Activated CD8-positive, alpha-beta T cell treated with anti-CD3 and anti-CD28 coated beads for 36 hours (primary cell): Measurements from ENCODE around the gene NKTR. TPM values are rescaled to one million over a fixed set of nuclear protein-coding genes. Genes with fewer than 3 reads are reported as not detected.

Experiments used
- ATAC-seq: fragments of 200-7000 bp; cut with Tn5 transposase; one replicate; pipeline ENCODE4 v1.10.0; 2021; ENCODE audit warnings: mild to moderate bottlenecking, moderate library complexity
- CTCF ChIA-PET: fragments of 350-600 bp; sonication (Branson Sonifier 250); formaldehyde crosslinking; loops from one replicate; lab custom pipeline; 2021; ENCODE audit warnings: antibody characterized with exemption; lab: Charles Lee
- POLR2A ChIA-PET: fragments of 350-600 bp; sonication (Branson Sonifier 250); formaldehyde crosslinking; loops from one replicate; lab custom pipeline; 2021; ENCODE audit warnings: antibody characterized with exemption; lab: Charles Lee
- DNase-seq: peaks from one replicate; pipeline ENCODE4 v3.0.0-alpha.2; 2020
- H3K27ac Mint-ChIP-seq: one replicate; pipeline ENCODE4 v1.8.0; 2021; ENCODE audit warnings: mild to moderate bottlenecking, mixed read lengths
- H3K27me3 Mint-ChIP-seq: one replicate; pipeline ENCODE4 v1.8.0; 2021; ENCODE audit warnings: mixed read lengths
- H3K36me3 Mint-ChIP-seq: one replicate; pipeline ENCODE4 v1.8.0; 2021; ENCODE audit warnings: low read depth, mixed read lengths
- H3K4me1 Mint-ChIP-seq: one replicate; pipeline ENCODE4 v1.8.0; 2021; ENCODE audit warnings: low read depth, mixed read lengths
- H3K4me3 Mint-ChIP-seq: one replicate; pipeline ENCODE4 v1.8.0; 2021; ENCODE audit warnings: mild to moderate bottlenecking, moderate library complexity, mixed read lengths
- H3K9me3 Mint-ChIP-seq: one replicate; pipeline ENCODE4 v1.8.0; 2021; ENCODE audit warnings: mixed read lengths
- CTCF ChIP-seq: fragments of 200-600 bp; IDR thresholded peaks from one replicate; pipeline ENCODE4 v1.8.0; 2022; ENCODE audit warnings: antibody characterized with exemption, mild to moderate bottlenecking
- intact Hi-C: fragments of 100-400 bp; cut with micrococcal nuclease; formaldehyde crosslinking; loops from one replicate; pipeline ENCODE4 v1.10.0; 2022
- total RNA-seq, 2 experiments: library from RNA; stranded (reverse); gene quantifications; one replicate each; pipeline ENCODE4 v1.2.3, GENCODE V29; 2021

The NKTR gene
- total RNA-seq, 2 experiments from 2014 or later: 63.4 to 65.9 TPM

DNA sequence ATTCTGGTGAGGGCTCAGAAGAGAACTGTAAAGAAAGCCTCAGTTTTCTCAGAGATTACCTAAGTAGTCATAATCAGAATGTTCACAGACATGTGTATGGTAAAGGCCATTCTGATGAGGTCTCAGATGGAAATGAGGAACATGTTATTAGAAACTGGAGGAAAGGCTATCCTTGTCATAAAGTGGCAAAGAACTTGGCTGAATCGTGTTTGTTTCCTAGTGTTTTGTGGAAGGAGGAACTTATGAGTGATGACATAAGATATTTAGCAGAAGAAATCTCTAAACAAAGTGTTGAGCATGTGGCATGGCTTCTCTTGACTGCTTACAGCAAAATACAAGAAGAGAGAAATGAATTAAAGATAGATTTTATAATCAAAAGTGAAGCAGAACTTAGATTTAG is 72.0 kb downstream of the NKTR start:
- no peaks in the 10 kb centered on the region for H3K4me1 Mint-ChIP-seq
- ATAC-seq (no peak), DNase-seq (no peak)
- H3K27ac Mint-ChIP-seq: no peak overlapping the region
- H3K36me3 Mint-ChIP-seq: no peaks in the 10 kb centered on the region
- peaks cover 2% of the 10 kb centered on the region for H3K27me3 Mint-ChIP-seq
- ChIA-PET CTCF (no interaction called here), POLR2A (no interaction called here)
- no peak for TF ChIP-seq CTCF
- intact Hi-C loops: no loop called here
- H3K9me3 Mint-ChIP-seq: peaks cover 4% of the 10 kb centered on the region
- no peak overlapping the region for H3K4me3 Mint-ChIP-seq

DNA sequence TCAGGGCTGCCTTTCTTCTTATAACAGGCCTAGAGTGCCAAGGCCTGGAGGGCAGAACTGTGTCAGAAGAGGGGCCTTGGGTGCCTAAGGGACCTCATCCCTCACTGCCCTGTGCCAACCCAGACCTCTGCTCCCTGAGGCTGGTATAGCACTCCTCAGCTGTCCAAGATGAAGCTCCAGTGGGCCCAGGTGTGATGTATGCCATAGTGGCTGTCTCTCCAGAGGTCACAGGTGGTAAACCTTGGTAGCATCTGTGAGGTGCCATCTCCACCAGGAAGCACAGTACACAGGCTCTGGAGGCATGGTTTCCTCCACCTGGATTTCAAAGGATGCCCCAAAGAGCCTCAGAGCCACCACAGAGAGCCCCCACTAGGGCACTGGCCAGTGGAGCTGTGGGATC is 72.6 kb downstream of the NKTR start:
- TF ChIP-seq CTCF: no peak
- Mint-ChIP-seq H3K4me3 (no peak overlapping the region), H3K9me3 (peaks cover 9% of the 10 kb centered on the region), H3K27me3 (peaks cover 2% of the 10 kb centered on the region), H3K4me1 (no peaks in the 10 kb centered on the region), H3K27ac (no peak overlapping the region), H3K36me3 (no peaks in the 10 kb centered on the region)
- no peak for ATAC-seq
- intact Hi-C loops: no loop called here
- POLR2A ChIA-PET: no interaction called here
- CTCF ChIA-PET: no interaction called here
- DNase-seq: peak; percentile 0

- POLR2A ChIA-PET: no interaction called here
- no peak for DNase-seq
- peaks cover 16% of the 10 kb centered on the region for H3K9me3 Mint-ChIP-seq
- CTCF ChIA-PET: no interaction called here
- peaks cover 3% of the 10 kb centered on the region for H3K27me3 Mint-ChIP-seq
- no peak overlapping the region for H3K4me3 Mint-ChIP-seq
- H3K4me1 Mint-ChIP-seq: no peaks in the 10 kb centered on the region
- H3K27ac Mint-ChIP-seq: no peak overlapping the region
- no peak for TF ChIP-seq CTCF
- intact Hi-C loops: no loop called here
- ATAC-seq: no peak
- no peaks in the 10 kb centered on the region for H3K36me3 Mint-ChIP-seq
Measured at GRCh38 chr3:42674146-42674545, 73.7 kb downstream of the NKTR start.

DNA sequence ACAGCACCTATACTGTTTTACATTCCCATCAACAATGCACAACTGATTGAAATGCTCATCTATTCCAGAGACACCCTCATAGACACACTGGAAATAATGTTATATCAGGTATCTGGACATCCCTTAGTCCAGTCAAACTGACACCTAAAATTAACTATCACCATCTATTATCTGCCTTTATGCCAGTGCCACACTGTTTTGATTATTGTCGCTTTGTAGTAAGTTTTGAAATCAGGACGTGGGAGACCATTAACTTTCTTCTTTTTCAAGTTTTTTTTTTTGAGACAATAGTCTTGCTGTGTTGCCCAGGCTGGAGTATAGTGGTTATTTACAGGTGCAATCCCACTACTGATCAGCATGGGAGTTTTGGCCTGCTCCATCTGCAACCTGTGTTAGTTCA is 75.4 kb downstream of the NKTR start:
- Mint-ChIP-seq H3K4me1 (no peaks in the 10 kb centered on the region), H3K36me3 (no peaks in the 10 kb centered on the region), H3K4me3 (no peak overlapping the region), H3K27me3 (peaks cover 3% of the 10 kb centered on the region), H3K9me3 (peaks cover 16% of the 10 kb centered on the region), H3K27ac (no peak overlapping the region)
- no peak for ATAC-seq
- ChIA-PET CTCF (no interaction called here), POLR2A (no interaction called here)
- intact Hi-C loops: no loop called here
- DNase-seq: no peak
- TF ChIP-seq CTCF: no peak

DNA sequence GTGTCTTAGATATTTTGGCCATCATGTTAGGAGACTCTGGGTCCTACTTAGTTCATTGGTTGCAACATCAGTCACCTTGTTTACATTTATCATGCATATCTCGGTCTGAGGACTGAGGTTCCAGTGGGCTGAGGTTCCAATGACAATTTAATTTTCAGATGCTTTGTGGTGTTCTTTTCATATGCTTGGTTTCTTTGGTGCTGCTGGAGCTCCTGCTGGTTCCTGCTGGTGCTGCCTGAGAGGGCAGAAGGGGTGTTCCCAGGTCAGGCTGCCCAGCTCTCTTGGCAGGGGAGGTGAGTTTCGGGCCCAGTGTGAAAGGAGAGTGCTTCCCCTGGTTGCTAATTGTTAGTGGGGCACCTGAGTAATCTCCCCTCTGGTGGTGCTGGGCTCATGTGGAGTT is 78.0 kb downstream of the NKTR start:
- H3K27me3 Mint-ChIP-seq: peaks cover 7% of the 10 kb centered on the region
- ChIA-PET CTCF (no interaction called here), POLR2A (no interaction called here)
- peaks cover 16% of the 10 kb centered on the region for H3K9me3 Mint-ChIP-seq
- no peak overlapping the region for H3K27ac Mint-ChIP-seq
- no peaks in the 10 kb centered on the region for H3K4me1 Mint-ChIP-seq
- ATAC-seq (no peak), DNase-seq (no peak)
- no peak overlapping the region for H3K4me3 Mint-ChIP-seq
- no peaks in the 10 kb centered on the region for H3K36me3 Mint-ChIP-seq
- no peak for TF ChIP-seq CTCF
- intact Hi-C loops: no loop called here
